Kidney epithelial cell (primary cell): Measurements from ENCODE around the gene JARID2. TPM values are rescaled to one million over a fixed set of nuclear protein-coding genes. Genes with fewer than 3 reads are reported as not detected.

ENCODE experiments used
- DNase-seq: peaks from one replicate; pipeline ENCODE4 v3.0.0-alpha.2; 2010; ENCODE audit warnings: low read depth
- H3K27me3 ChIP-seq: 2 replicates; pipeline ENCODE4 v1.6.0; 2011; ENCODE audit warnings: low read length; ENCODE audit not compliant: control insufficient read depth, insufficient read depth
- H3K36me3 ChIP-seq: 2 replicates; pipeline ENCODE4 v1.5.1; 2011; ENCODE audit warnings: low read length; ENCODE audit not compliant: control insufficient read depth, insufficient read depth
- H3K4me3 ChIP-seq: 2 replicates; pipeline ENCODE4 v1.5.1; 2011; ENCODE audit warnings: low read depth, mild to moderate bottlenecking, control low read depth, low read length
- total RNA-seq: library from RNA; depleted of rRNA; stranded (reverse); fragments of >200 nt; gene quantifications from 2 replicates; pipeline ENCODE4 v1.2.3, GENCODE V29; 2015
- TF ChIP-seq, protein P1 (sequence below): IDR thresholded peaks from 2 replicates; pipeline ENCODE4 v1.5.1; 2011; ENCODE audit warnings: mild to moderate bottlenecking, moderate library complexity, low read length, control low read depth, inconsistent platforms; ENCODE audit not compliant: insufficient read depth, poor library complexity, severe bottlenecking

The JARID2 gene
- total RNA-seq, 1 donor from 2014 or later, result 15.2 TPM

DNA sequence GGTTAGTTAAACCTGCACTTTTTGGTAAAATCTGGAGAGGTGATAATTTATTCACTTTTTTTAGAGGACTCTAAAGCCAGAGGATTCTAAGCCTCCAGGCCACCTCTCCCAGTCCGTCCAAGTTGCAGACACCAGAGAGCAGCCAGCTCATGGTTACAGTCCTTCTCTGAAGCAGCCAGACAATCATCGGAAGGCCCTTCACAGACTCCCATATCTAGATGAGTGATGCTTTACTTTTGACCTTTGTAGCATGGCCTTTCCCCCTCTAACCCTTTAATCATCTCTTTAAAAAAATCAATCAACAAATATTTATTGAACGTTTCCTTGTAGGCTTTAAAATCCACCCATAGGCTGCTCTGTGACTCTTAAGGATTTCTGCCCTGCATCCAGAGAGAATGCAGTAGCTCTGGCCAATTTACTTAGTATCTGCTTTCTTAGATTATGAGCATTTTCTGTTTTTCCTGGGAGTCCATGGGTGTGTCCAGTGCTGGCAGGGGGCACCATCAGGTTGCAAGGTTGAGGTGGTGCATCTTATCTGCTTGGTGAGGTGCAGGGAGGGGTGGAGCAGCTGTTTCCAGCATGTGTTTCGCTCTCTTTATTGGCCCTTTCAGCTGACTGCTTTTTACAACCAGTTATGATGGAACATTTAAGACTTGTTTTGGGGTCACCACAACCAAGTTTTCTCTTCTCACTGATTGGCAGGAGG lies 58.6 kb downstream of the JARID2 start:
- DNase-seq, result no peak
- Histone ChIP-seq H3K36me3 (no peaks in the 10 kb centered on the region), H3K27me3 (no peaks in the 10 kb centered on the region), H3K4me3 (no peak overlapping the region)
- TF ChIP-seq, protein P1, sequence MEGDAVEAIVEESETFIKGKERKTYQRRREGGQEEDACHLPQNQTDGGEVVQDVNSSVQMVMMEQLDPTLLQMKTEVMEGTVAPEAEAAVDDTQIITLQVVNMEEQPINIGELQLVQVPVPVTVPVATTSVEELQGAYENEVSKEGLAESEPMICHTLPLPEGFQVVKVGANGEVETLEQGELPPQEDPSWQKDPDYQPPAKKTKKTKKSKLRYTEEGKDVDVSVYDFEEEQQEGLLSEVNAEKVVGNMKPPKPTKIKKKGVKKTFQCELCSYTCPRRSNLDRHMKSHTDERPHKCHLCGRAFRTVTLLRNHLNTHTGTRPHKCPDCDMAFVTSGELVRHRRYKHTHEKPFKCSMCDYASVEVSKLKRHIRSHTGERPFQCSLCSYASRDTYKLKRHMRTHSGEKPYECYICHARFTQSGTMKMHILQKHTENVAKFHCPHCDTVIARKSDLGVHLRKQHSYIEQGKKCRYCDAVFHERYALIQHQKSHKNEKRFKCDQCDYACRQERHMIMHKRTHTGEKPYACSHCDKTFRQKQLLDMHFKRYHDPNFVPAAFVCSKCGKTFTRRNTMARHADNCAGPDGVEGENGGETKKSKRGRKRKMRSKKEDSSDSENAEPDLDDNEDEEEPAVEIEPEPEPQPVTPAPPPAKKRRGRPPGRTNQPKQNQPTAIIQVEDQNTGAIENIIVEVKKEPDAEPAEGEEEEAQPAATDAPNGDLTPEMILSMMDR, result no peak

DNA sequence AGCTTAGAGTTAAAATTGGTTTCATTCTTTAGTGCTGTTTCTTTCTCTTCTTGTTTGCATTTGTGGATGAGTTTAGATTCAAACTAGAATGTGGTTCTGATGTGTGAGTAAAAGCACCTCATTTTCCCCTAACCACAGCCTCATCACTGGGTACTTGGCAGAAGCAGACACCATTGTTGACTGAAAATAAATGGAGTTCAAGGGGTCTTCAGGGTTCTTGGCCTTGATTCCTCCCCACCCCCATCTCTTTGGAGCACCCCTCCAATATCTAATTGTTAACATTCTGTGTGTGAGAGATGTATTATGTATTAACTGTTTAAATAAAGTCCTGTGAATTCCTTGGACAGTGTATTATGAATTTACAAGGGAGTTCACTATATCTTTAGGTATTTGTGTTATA lies 59.6 kb downstream of the JARID2 start:
- H3K36me3 ChIP-seq, result no peaks in the 10 kb centered on the region
- no peak for DNase-seq
- no peaks in the 10 kb centered on the region for H3K27me3 ChIP-seq
- H3K4me3 ChIP-seq, result no peak overlapping the region
- TF ChIP-seq, protein P1, result no peak

DNA sequence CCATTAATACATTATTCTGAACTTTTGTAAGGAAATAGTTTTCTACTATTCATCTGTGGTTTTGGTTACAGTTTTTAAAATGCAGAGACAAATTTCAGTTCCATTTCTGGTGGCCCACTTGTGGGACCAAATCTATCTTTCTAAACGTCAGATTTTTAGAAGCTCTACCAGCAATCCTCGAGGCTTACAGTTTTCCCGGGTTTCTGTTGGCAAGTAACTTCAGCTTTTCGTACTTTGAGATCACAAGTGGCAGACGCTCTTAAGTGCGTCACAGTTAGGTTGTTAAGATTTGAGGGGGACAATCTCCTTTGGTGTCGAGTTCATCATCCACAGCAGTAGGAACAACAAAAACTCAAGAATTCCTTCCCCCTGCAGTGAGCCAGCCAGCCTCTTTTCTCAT lies 60.0 kb downstream of the JARID2 start:
- no peaks in the 10 kb centered on the region for H3K27me3 ChIP-seq
- DNase-seq, result no peak
- no peaks in the 10 kb centered on the region for H3K36me3 ChIP-seq
- TF ChIP-seq, protein P1, result no peak
- H3K4me3 ChIP-seq, result no peak overlapping the region

DNA sequence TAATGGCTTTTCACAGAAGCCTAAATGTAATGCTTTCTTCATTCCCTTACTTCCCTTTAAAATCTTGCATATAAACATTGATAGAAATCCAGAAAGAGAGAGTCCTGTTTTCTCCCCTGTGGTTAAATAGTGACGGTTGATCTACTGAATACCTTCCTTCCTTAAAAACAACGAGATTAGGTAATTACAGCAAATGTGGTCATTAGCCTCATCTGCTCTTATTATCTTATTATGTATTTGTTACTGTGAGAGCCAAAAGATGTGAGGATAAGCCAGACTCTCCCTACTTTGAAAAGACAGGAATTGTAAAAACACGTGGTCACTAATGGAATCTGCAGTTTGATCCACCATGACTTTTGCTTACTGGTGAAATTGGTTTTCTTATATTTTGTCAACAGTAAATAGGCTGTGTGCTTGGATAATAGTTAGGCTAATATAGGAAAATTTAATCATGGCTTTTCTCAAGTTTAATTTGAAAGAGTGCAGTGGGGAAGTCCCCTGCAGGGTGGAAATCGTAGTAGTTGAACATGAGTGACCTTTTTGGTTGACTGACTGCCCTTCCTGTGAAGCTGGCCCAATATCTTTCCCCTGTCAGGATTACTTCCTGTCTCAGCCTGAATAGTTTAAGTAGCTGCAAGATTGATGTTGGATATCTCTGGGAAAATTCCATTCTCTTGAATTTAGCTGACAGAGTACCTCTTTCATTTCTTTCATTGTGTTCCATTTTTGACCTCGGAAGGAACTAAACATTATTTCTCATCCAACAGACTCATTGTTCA lies 62.8 kb downstream of the JARID2 start:
- TF ChIP-seq, protein P1, result no peak
- Histone ChIP-seq H3K27me3 (no peaks in the 10 kb centered on the region), H3K4me3 (no peak overlapping the region), H3K36me3 (no peaks in the 10 kb centered on the region)
- no peak for DNase-seq

DNA sequence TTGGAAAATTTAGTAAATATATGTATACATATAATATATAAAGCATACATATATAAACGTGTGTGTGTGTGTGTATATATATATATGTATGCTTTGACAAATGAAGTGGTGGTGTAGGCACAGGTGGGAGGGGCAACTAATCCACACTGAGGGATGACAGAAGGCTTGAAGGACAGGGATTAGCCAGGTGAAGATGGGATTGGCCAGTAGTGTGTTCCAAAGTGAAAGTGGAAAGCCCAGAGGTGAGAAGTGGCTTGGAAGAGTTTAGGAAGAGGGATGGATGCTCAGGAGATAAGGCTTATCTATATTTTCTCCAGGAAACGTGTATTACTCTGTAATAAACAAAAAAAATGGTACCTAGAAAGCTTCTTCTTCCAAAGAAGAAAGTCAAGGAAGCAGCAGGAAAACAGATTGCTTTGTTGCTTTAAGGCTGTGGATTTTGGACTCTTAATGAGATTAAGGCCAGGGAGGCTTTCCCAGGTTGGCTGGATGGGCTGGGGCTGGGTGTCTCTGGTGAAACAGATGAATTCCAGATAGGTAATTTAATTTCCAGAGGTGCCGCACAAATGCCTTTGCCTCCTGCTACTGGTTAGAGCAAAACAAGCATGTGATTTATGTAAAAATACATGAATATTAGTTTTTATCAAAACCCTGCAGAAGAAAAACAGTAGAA lies 63.9 kb downstream of the JARID2 start:
- Histone ChIP-seq H3K36me3 (no peaks in the 10 kb centered on the region), H3K27me3 (no peaks in the 10 kb centered on the region), H3K4me3 (no peak overlapping the region)
- DNase-seq, result no peak
- TF ChIP-seq, protein P1, result no peak
